Measurements from ENCODE around the gene GATA5.

The GATA5 gene

DNA sequence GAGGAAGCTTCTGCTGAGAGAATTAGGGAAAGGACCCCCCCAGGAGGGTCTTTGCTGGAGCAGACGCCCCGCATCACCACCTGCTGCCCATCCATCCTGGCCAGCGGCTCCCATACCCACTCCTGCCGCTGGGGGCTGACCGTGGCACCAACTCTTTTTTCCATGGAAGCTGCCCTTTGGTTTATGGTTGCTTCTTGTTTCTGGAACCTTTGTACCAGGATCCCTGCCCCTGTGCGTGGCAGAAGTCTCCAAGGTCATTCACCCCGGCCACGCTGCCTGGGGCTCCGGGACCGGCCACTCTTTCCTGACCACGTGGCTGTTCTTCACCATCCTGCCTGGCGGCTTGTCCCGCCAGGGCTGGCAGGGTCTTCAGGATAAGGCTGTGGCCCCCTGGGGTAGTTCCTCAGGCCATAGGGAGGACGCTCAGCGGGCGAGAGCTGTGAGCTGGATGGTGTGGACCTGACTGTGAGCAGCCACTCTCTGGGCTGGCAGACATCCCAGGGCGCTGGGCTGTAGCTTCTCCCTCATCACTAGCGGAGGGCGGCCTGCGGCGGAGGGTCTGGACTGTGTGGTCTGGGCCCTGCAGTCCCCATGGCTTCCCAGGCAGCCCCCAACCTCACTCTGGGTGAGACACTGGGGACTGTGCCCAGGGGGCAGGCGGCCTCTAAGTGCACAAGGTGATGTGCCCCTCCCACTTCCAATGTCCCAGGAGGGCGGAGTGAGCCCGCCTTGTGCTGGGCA, 25.7 kb downstream of the GATA5 start:
- Histone ChIP-seq H3K9me2 (ENCODE audit: low read depth, low read length) (no peaks in the 10 kb centered on the region), H3K79me2 (ENCODE audit: insufficient read depth, low read length) (no peaks in the 10 kb centered on the region), H3F3A (ENCODE audit: insufficient read depth, low read length) (no peaks in the 10 kb centered on the region), H2AFZ (ENCODE audit: low read length) (no peak overlapping the region), H3K4me2 (ENCODE audit: low read length) (no peak overlapping the region), H4K20me1 (ENCODE audit: insufficient read depth, low read length) (no peaks in the 10 kb centered on the region), H3K27ac (ENCODE audit: low read depth, low read length, poor library complexity, severe bottlenecking) (no peak overlapping the region), H3K36me3 (ENCODE audit: insufficient read depth, low read length) (no peaks in the 10 kb centered on the region), H3K9ac (ENCODE audit: low read length) (no peak overlapping the region), H3K4me3 (ENCODE audit: low read depth, low read length, poor library complexity, severe bottlenecking) (no peak overlapping the region), H3K4me1 (ENCODE audit: insufficient read depth, low read length, severe bottlenecking) (no peaks in the 10 kb centered on the region), H3K9me3 (ENCODE audit: low read length) (no peaks in the 10 kb centered on the region), H3K27me3 (ENCODE audit: insufficient read depth, low read length) (no peaks in the 10 kb centered on the region; the same call in 1 of the 2 replicates)
- TF ChIP-seq EZH2 (IDR thresholded peaks at IDR 0.05; ENCODE audit: borderline replicate concordance, low read length), result no peak
- TF ChIP-seq, protein P1, sequence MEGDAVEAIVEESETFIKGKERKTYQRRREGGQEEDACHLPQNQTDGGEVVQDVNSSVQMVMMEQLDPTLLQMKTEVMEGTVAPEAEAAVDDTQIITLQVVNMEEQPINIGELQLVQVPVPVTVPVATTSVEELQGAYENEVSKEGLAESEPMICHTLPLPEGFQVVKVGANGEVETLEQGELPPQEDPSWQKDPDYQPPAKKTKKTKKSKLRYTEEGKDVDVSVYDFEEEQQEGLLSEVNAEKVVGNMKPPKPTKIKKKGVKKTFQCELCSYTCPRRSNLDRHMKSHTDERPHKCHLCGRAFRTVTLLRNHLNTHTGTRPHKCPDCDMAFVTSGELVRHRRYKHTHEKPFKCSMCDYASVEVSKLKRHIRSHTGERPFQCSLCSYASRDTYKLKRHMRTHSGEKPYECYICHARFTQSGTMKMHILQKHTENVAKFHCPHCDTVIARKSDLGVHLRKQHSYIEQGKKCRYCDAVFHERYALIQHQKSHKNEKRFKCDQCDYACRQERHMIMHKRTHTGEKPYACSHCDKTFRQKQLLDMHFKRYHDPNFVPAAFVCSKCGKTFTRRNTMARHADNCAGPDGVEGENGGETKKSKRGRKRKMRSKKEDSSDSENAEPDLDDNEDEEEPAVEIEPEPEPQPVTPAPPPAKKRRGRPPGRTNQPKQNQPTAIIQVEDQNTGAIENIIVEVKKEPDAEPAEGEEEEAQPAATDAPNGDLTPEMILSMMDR (IDR thresholded peaks at IDR 0.05; ENCODE audit: low read length), result no peak

DNA sequence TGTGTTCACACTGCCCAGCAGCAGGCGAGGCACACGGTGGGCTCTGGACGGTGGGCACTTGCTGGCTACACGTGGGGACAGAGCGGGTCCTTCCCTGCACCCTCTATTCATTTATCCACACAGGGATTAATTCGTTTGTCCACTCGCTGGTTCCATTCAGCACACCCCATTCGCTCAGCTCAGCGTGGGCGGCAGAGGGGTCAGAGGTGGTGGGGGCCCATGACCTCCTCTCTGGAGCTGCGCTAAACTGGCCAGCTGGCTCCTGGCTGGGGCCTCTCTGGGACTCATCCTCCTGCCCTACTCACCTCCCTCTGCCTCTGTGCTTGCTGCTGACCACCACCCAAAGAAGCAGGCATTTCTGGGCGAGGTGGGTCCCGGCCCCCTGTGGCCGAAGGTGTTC, 27.0 kb downstream of the GATA5 start:
- Histone ChIP-seq H3K4me1 (ENCODE audit: insufficient read depth, low read length, severe bottlenecking) (no peaks in the 10 kb centered on the region), H3K9ac (ENCODE audit: low read length) (no peak overlapping the region), H3K4me2 (ENCODE audit: low read length) (no peak overlapping the region), H3K27ac (ENCODE audit: low read depth, low read length, poor library complexity, severe bottlenecking) (no peak overlapping the region), H3F3A (ENCODE audit: insufficient read depth, low read length) (no peaks in the 10 kb centered on the region), H3K27me3 (ENCODE audit: insufficient read depth, low read length) (no peaks in the 10 kb centered on the region; the same call in 1 of the 2 replicates), H4K20me1 (ENCODE audit: insufficient read depth, low read length) (no peaks in the 10 kb centered on the region), H3K4me3 (ENCODE audit: low read depth, low read length, poor library complexity, severe bottlenecking) (no peak overlapping the region), H3K9me2 (ENCODE audit: low read depth, low read length) (no peaks in the 10 kb centered on the region), H3K36me3 (ENCODE audit: insufficient read depth, low read length) (no peaks in the 10 kb centered on the region), H2AFZ (ENCODE audit: low read length) (no peak overlapping the region), H3K9me3 (ENCODE audit: low read length) (no peaks in the 10 kb centered on the region), H3K79me2 (ENCODE audit: insufficient read depth, low read length) (no peaks in the 10 kb centered on the region)
- no peak for TF ChIP-seq EZH2 (IDR thresholded peaks at IDR 0.05; ENCODE audit: borderline replicate concordance, low read length)
- TF ChIP-seq, protein P1 (IDR thresholded peaks at IDR 0.05; ENCODE audit: low read length), result no peak

DNA sequence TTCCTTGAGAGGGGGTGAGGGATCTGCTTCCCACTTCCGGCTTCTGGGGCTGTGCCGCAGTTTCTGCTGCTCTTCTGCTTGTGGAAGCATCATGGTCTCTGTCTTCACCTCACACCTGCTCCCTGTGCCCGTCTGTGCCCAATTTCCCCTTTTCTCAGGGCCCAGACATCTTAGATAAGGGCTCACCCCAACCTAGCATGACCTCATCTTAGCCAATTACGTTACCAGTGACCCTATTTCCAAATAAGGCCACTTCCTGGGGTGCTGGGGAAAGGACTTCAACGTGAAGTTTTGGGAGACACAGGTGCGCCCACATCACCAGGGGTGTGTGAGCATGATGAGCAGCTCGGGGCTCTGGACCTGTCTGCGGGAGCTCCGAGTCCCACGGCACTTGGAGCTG, 27.8 kb downstream of the GATA5 start:
- H2AFZ ChIP-seq (ENCODE audit: low read length), result no peak overlapping the region
- no peak overlapping the region for H3K9ac ChIP-seq (ENCODE audit: low read length)
- H3K9me3 ChIP-seq (ENCODE audit: low read length), result no peaks in the 10 kb centered on the region
- TF ChIP-seq EZH2 (IDR thresholded peaks at IDR 0.05; ENCODE audit: borderline replicate concordance, low read length), result no peak
- TF ChIP-seq, protein P1 (IDR thresholded peaks at IDR 0.05; ENCODE audit: low read length), result no peak
- H3K79me2 ChIP-seq (ENCODE audit: insufficient read depth, low read length), result no peaks in the 10 kb centered on the region
- H3K36me3 ChIP-seq (ENCODE audit: insufficient read depth, low read length), result no peaks in the 10 kb centered on the region
- no peak overlapping the region for H3K4me3 ChIP-seq (ENCODE audit: low read depth, low read length, poor library complexity, severe bottlenecking)
- H3K27ac ChIP-seq (ENCODE audit: low read depth, low read length, poor library complexity, severe bottlenecking), result no peak overlapping the region
- no peaks in the 10 kb centered on the region; the same call in 1 of the 2 replicates for H3K27me3 ChIP-seq (ENCODE audit: insufficient read depth, low read length)
- H3K4me2 ChIP-seq (ENCODE audit: low read length), result no peak overlapping the region
- H4K20me1 ChIP-seq (ENCODE audit: insufficient read depth, low read length), result no peaks in the 10 kb centered on the region
- H3K9me2 ChIP-seq (ENCODE audit: low read depth, low read length), result no peaks in the 10 kb centered on the region
- H3F3A ChIP-seq (ENCODE audit: insufficient read depth, low read length), result no peaks in the 10 kb centered on the region
- H3K4me1 ChIP-seq (ENCODE audit: insufficient read depth, low read length, severe bottlenecking), result no peaks in the 10 kb centered on the region
